Pancreas (tissue), 10 donors: Measurements from ENCODE around the gene DTX4. TPM values are rescaled to one million over a fixed set of nuclear protein-coding genes. Genes with fewer than 3 reads are reported as not detected.

ENCODE experiments used
- ATAC-seq, 4 donors: fragments of 200-7000 bp; cut with Tn5 transposase; one replicate each; pipeline versions ENCODE4 v1.8.0 to v1.9.1; 2020; ENCODE audit warnings: mild to moderate bottlenecking in 4 of 4, moderate library complexity in 4 of 4
- DNase-seq, 6 donors: peaks; one replicate each; pipeline ENCODE4 v3.0.0-alpha.2; 2020
- FAIRE-seq: peaks from 2 replicates; lab custom pipeline; 2012; peaks lifted over from hg19 to GRCh38; lab: Jason Lieb, UNC
- H3K27ac ChIP-seq, 4 donors: fragments of 200-600 bp; sonication (generic); 1 replicate in 3 of 4; 2 replicates in 1 of 4; pipeline versions ENCODE4 v1.5.0 to v1.8.0; 2020
- H3K27me3 ChIP-seq, 4 donors: fragments of 200-600 bp; one replicate each; pipeline ENCODE4 v1.8.0; 2021
- H3K36me3 ChIP-seq, 3 donors: fragments of 200-600 bp; sonication (generic) in 1 of 3; one replicate each; pipeline versions ENCODE4 v1.5.0 to v1.8.0; 2020 to 2021
- H3K4me1 ChIP-seq, 3 donors: fragments of 200-600 bp; one replicate each; pipeline ENCODE4 v1.8.0; 2021
- H3K4me3 ChIP-seq, 4 donors: fragments of 200-600 bp; sonication (generic) in 2 of 4; one replicate each; pipeline versions ENCODE4 v1.5.0 to v1.8.0; 2020 to 2021
- H3K9me3 ChIP-seq, 4 donors: fragments of 200-600 bp; one replicate each; pipeline ENCODE4 v1.8.0; 2021
- WGBS, 2 donors: extraction: QIAGEN DNeasy Blood & Tissue Kit; methylation state at CpG; one replicate each; pipeline ENCODE4 v1.1.7; 2013; 5-methylcytosine and 5-hydroxymethylcytosine counted together
- intact Hi-C, 3 donors: fragments of 100-400 bp; cut with DNase I; formaldehyde crosslinking; loops; one replicate each; pipeline versions ENCODE4 v1.11.1 to v1.14.2; 2022
- polyA plus RNA-seq, 2 donors: library from polyadenylated mRNA; stranded (reverse); fragments of 200-250 nt; gene quantifications; one replicate each; pipeline ENCODE4 v1.2.3, GENCODE V29; 2013
- total RNA-seq, 6 donors: library from RNA; stranded (reverse); fragmentation: NEBNext Ultra II Directional in 4 of 6; extraction: Animal tissue kit (Norgen Biotek cat#: 25700) in 4 of 6; gene quantifications; one replicate each; pipeline versions ENCODE4 v1.2.1 to v1.2.4, GENCODE V29; 2021 to 2023
- TF ChIP-seq, protein P1 (sequence below), 4 donors: fragments of 200-600 bp; sonication (generic) in 3 of 4; IDR thresholded peaks; one replicate each; pipeline versions ENCODE4 v1.5.0 to v1.8.0; 2021; ENCODE audit warnings: antibody characterized with exemption in 4 of 4
- donor health status: healthy with polysubstance abuse.
- donor health status: DM: no; HTN: no; CAD: no; lungs with moderate emphysema.
- donor health status: DM: no; HTN: no; CAD: no.
- donor health status: control.
- donor health status: control.
- donor health status: Bipolar disorder and iron deficiency.
- donor health status: DM: yes; HTN: yes; CAD: no.
- donor health status: DM: no; HTN: no; CAD: no.
- donor health status: DM: no; HTN: no; CAD: no.
- donor health status: DM: yes; HTN: yes; CAD: no.

The DTX4 gene
- total and polyA plus RNA-seq, 8 donors = 5.9 to 16.3 (median 8.8) TPM

DNA sequence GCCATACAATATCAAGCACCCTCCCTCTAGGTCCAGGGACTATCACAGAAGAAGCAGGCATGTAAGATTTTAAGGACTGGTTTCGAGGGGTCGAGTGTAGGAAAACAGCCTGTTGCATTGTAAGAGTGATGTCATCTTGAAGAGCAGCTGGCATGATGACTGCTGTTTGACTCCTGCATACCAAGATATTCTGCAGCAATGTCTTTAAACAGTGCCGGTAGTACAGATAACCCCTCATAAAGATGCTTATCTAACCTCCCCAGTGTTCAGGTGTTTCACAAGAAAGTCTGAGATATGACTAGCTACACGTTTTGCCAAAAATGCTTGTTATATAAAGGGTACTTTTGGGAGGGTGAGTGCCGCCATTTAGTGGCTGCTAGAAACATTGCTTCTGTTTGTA lies 17.3 kb upstream of the DTX4 start:
- FAIRE-seq (no peak), DNase-seq (no peak), ATAC-seq (no peak)
- TF ChIP-seq, protein P1, sequence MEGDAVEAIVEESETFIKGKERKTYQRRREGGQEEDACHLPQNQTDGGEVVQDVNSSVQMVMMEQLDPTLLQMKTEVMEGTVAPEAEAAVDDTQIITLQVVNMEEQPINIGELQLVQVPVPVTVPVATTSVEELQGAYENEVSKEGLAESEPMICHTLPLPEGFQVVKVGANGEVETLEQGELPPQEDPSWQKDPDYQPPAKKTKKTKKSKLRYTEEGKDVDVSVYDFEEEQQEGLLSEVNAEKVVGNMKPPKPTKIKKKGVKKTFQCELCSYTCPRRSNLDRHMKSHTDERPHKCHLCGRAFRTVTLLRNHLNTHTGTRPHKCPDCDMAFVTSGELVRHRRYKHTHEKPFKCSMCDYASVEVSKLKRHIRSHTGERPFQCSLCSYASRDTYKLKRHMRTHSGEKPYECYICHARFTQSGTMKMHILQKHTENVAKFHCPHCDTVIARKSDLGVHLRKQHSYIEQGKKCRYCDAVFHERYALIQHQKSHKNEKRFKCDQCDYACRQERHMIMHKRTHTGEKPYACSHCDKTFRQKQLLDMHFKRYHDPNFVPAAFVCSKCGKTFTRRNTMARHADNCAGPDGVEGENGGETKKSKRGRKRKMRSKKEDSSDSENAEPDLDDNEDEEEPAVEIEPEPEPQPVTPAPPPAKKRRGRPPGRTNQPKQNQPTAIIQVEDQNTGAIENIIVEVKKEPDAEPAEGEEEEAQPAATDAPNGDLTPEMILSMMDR (IDR thresholded peaks at IDR 0.05) = no peak
- Histone ChIP-seq H3K4me1 (no peaks in the 10 kb centered on the region), H3K27me3 (no peaks in the 10 kb centered on the region), H3K9me3 (no peaks in the 10 kb centered on the region), H3K36me3 (peaks cover 0 to 7% (median 0%) of the 10 kb centered on the region in 3 donors), H3K27ac (no peak overlapping the region), H3K4me3 (no peak overlapping the region)
- WGBS, 2 donors = 74 to 86% methylated on average over 5 of the region's 5 CpGs
- intact Hi-C loops = no loop called here

DNA sequence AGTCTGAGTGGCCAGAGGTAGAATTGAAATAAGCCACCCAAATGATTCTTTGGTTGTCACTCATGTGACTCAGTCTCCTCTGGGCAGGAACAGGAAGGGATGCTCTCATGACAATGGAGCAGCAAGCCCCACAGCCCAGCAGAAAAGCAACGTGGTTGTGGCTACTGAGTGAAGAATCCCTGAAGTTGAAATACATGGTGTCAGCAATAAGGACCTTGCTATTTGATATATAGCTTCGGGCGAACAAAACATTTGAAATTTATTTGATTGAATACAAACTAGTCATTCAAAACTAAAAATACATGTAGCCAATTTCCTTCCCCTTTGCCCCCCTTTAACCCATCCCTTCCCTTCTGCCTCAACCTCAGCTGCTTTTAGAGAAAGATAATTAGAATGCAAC lies 14.5 kb upstream of the DTX4 start:
- TF ChIP-seq, protein P1 (IDR thresholded peaks at IDR 0.05) = no peak
- DNase-seq (no peak), FAIRE-seq (no peak), ATAC-seq (no peak)
- intact Hi-C loops = no loop called here
- no peaks in the 10 kb centered on the region for H3K36me3 ChIP-seq
- no peaks in the 10 kb centered on the region for H3K9me3 ChIP-seq
- no peak overlapping the region for H3K27ac ChIP-seq
- no peaks in the 10 kb centered on the region for H3K27me3 ChIP-seq
- no peak overlapping the region for H3K4me3 ChIP-seq
- 56 to 70% methylated on average over 3 of the region's 3 CpGs for WGBS, 2 donors
- no peaks in the 10 kb centered on the region for H3K4me1 ChIP-seq

DNA sequence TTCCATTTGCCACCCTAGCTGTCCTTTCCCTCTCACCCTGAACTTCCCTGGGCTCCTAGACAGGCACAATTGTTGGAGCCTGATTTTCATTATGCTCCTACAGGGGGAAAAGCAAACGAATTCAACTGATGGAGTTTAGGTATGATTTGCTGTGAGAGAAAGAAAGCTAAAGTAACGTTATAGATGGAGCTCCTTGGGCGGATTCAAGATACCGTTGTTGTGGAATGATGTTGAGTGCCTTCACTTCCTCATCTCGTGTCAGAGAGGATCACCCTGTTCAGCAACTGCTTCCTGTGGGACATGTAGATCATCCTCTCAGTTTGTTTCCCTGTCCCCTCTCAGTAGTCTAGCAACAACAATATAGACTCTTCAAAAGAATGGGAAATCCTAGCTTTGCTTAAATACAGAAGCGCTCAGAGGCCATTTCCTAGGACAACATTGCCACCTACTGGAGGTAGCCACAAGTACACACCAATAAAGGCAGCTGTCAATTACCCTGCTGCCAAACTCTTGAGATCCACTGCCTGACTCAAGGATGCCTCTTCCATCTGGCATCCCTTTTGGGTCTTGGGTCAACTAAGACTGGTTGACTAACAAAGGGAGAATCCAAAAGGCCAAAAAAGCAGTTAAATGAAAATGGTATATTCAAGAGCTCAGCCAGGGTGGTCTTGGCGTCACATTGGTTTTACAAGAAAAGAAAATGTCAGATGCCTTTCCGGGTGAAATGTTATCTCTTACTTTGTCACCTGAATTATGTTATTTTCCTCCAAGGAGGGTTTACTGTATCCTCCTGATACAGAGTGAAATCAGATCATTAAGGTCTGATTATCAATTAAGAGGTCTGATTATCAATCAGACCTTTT lies 13.5 kb upstream of the DTX4 start:
- Histone ChIP-seq H3K27me3 (no peaks in the 10 kb centered on the region), H3K4me1 (no peaks in the 10 kb centered on the region), H3K9me3 (no peaks in the 10 kb centered on the region), H3K27ac (no peak overlapping the region), H3K36me3 (no peaks in the 10 kb centered on the region), H3K4me3 (no peak overlapping the region)
- TF ChIP-seq, protein P1 (IDR thresholded peaks at IDR 0.05) = peak; percentile 64 to 76 (median 69)
- FAIRE-seq = no peak
- DNase-seq = peak in 2 of 6 donors; percentile 50 to 61
- intact Hi-C loops = no loop called here
- ATAC-seq = peak; percentile 72 to 98 (median 94)
- WGBS, 2 donors = 36 to 37% methylated on average over 8 of the region's 8 CpGs

DNA sequence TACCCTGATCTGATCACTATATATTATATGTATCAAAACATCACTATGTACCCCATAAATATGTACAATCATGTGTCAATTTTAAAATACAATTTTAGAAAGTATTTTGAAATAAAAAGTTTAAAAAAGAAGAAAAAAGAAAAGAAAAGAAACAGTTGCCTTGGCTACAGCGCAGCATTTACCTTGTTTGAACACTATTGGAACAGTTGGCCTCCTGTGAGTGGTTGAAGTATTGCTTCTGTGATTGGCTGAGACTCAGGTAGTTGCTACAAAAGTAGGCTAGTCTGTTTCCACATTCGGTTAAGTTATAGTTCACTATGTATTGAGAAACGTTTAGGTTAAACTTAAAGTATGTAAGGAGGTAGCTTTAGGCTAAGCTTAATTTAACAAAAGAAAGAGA lies 7.9 kb upstream of the DTX4 start:
- no peak for ATAC-seq
- no peak for DNase-seq
- TF ChIP-seq, protein P1 (IDR thresholded peaks at IDR 0.05) = no peak
- Histone ChIP-seq H3K27ac (no peak overlapping the region), H3K9me3 (no peaks in the 10 kb centered on the region), H3K4me1 (no peaks in the 10 kb centered on the region), H3K27me3 (no peaks in the 10 kb centered on the region), H3K36me3 (no peaks in the 10 kb centered on the region), H3K4me3 (no peak overlapping the region)
- intact Hi-C loops = no loop called here
- 48 to 58% methylated on average over 3 of the region's 3 CpGs for WGBS, 2 donors
- no peak for FAIRE-seq
